Trophoblast cell (in vitro differentiated cells and primary cell): ENCODE measurements around the gene MAP3K2.
A peak's percentile ranks its signal among the peaks of the same experiment; 100 is the strongest.

ENCODE experiments used
- DNase-seq, 2 donors: peaks; one replicate each; pipeline ENCODE4 v3.0.0-alpha.2; 2016
- H2AFZ ChIP-seq: 2 replicates; pipeline ENCODE4 v1.6.1; 2013; ENCODE audit warnings: low read length, moderate library complexity, mild to moderate bottlenecking; ENCODE audit not compliant: insufficient read depth, poor library complexity
- H2AK5ac ChIP-seq: 2 replicates; pipeline ENCODE4 v1.6.1; 2013; ENCODE audit warnings: mild to moderate bottlenecking, low read length
- H2BK120ac ChIP-seq: 2 replicates; pipeline ENCODE4 v1.6.1; 2013; ENCODE audit warnings: low read length, mild to moderate bottlenecking, moderate library complexity; ENCODE audit not compliant: insufficient read depth, poor library complexity
- H2BK12ac ChIP-seq: 2 replicates; pipeline ENCODE4 v1.6.1; 2013; ENCODE audit warnings: mild to moderate bottlenecking, low read length, moderate library complexity
- H2BK5ac ChIP-seq: 2 replicates; pipeline ENCODE4 v1.6.1; 2013; ENCODE audit warnings: low read length, low read depth, moderate library complexity, mild to moderate bottlenecking; ENCODE audit not compliant: poor library complexity
- H3K14ac ChIP-seq: 2 replicates; pipeline ENCODE4 v1.6.1; 2013; ENCODE audit warnings: mild to moderate bottlenecking, low read length
- H3K18ac ChIP-seq: 2 replicates; pipeline ENCODE4 v1.6.1; 2013; ENCODE audit warnings: mild to moderate bottlenecking, low read length
- H3K23ac ChIP-seq: 2 replicates; pipeline ENCODE4 v1.6.1; 2013; ENCODE audit warnings: low read length
- H3K27ac ChIP-seq: 2 replicates; pipeline ENCODE4 v1.5.1; 2013; ENCODE audit warnings: low read depth, mild to moderate bottlenecking, inconsistent platforms, low read length, moderate library complexity
- H3K27me3 ChIP-seq: 2 replicates; pipeline ENCODE4 v1.6.1; 2013; ENCODE audit warnings: inconsistent platforms, mild to moderate bottlenecking, low read length, moderate library complexity; ENCODE audit not compliant: insufficient read depth
- H3K36me3 ChIP-seq, 2 experiments: 1 replicate in 1 of 2; 2 replicates in 1 of 2; pipeline ENCODE4 v1.6.1; 2013; ENCODE audit warnings: low read length in 2 of 2, mild to moderate bottlenecking in 2 of 2, moderate library complexity in 1 of 2; ENCODE audit not compliant: insufficient read depth in 2 of 2, control insufficient read depth in 1 of 2
- H3K4ac ChIP-seq: 2 replicates; pipeline ENCODE4 v1.6.1; 2013; ENCODE audit warnings: low read depth, mild to moderate bottlenecking, low read length, moderate library complexity
- H3K4me1 ChIP-seq, 2 experiments: 1 replicate in 1 of 2; 2 replicates in 1 of 2; pipeline ENCODE4 v1.6.1; 2013; ENCODE audit warnings: low read length in 2 of 2, mild to moderate bottlenecking in 2 of 2, moderate library complexity in 1 of 2; ENCODE audit not compliant: insufficient read depth in 2 of 2, control insufficient read depth in 1 of 2
- H3K4me2 ChIP-seq: 2 replicates; pipeline ENCODE4 v1.6.1; 2013; ENCODE audit warnings: inconsistent platforms, mild to moderate bottlenecking, low read length, moderate library complexity
- H3K4me3 ChIP-seq: 2 replicates; pipeline ENCODE4 v1.5.1; 2013; ENCODE audit warnings: mild to moderate bottlenecking, low read depth, low read length, inconsistent platforms
- H3K79me1 ChIP-seq: one replicate; pipeline ENCODE4 v1.6.1; 2013; ENCODE audit warnings: low read length
- H3K79me2 ChIP-seq: 2 replicates; pipeline ENCODE4 v1.6.1; 2013; ENCODE audit warnings: low read length, mild to moderate bottlenecking; ENCODE audit not compliant: control insufficient read depth, insufficient read depth, poor library complexity
- H3K9ac ChIP-seq: 2 replicates; pipeline ENCODE4 v1.6.1; 2013; ENCODE audit warnings: mild to moderate bottlenecking, low read length
- H3K9me3 ChIP-seq: 2 replicates; pipeline ENCODE4 v1.6.1; 2013; ENCODE audit warnings: low read depth, mild to moderate bottlenecking, control low read depth, inconsistent platforms, low read length; ENCODE audit not compliant: insufficient read depth
- H4K12ac ChIP-seq: 2 replicates; pipeline ENCODE4 v1.6.1; 2013; ENCODE audit warnings: low read depth, mild to moderate bottlenecking, low read length, moderate library complexity
- H4K8ac ChIP-seq: 2 replicates; pipeline ENCODE4 v1.6.1; 2013; ENCODE audit warnings: low read depth, mild to moderate bottlenecking, low read length, moderate library complexity
- H4K91ac ChIP-seq: one replicate; pipeline ENCODE4 v1.6.1; 2013; ENCODE audit warnings: low read depth, mild to moderate bottlenecking, low read length, moderate library complexity
- WGBS: extraction: QIAGEN DNeasy Blood & Tissue Kit; methylation state at CpG from one replicate; pipeline ENCODE4 v1.1.7; 2013; ENCODE audit warnings: missing lambda C conversion rate; ENCODE audit not compliant: insufficient read length, insufficient coverage; ENCODE audit errors: extremely low coverage; 5-methylcytosine and 5-hydroxymethylcytosine counted together

MAP3K2 gene

GRCh38 chr2:127302168-127302567, 85.6 kb downstream of the MAP3K2 start:
- Histone ChIP-seq H2AFZ (no peak overlapping the region), H4K12ac (no peak overlapping the region), H3K4me2 (no peak overlapping the region), H3K4me3 (no peak overlapping the region), H2BK12ac (no peak overlapping the region), H3K9ac (no peak overlapping the region), H3K79me2 (no peaks in the 10 kb centered on the region), H3K18ac (no peak overlapping the region), H4K91ac (no peak overlapping the region), H3K9me3 (no peaks in the 10 kb centered on the region), H4K8ac (no peak overlapping the region), H2BK5ac (no peak overlapping the region), H3K36me3 (no peaks in the 10 kb centered on the region), H3K79me1 (no peaks in the 10 kb centered on the region), H2AK5ac (no peak overlapping the region), H3K4me1 (no peaks in the 10 kb centered on the region), H3K14ac (no peak overlapping the region), H3K27ac (no peak overlapping the region), H3K4ac (no peak overlapping the region), H3K23ac (no peak overlapping the region), H2BK120ac (no peak overlapping the region), H3K27me3 (no peaks in the 10 kb centered on the region)
- no peak for DNase-seq
- WGBS, result no CpG with 5 or more reads among the region's 1 CpG

DNA sequence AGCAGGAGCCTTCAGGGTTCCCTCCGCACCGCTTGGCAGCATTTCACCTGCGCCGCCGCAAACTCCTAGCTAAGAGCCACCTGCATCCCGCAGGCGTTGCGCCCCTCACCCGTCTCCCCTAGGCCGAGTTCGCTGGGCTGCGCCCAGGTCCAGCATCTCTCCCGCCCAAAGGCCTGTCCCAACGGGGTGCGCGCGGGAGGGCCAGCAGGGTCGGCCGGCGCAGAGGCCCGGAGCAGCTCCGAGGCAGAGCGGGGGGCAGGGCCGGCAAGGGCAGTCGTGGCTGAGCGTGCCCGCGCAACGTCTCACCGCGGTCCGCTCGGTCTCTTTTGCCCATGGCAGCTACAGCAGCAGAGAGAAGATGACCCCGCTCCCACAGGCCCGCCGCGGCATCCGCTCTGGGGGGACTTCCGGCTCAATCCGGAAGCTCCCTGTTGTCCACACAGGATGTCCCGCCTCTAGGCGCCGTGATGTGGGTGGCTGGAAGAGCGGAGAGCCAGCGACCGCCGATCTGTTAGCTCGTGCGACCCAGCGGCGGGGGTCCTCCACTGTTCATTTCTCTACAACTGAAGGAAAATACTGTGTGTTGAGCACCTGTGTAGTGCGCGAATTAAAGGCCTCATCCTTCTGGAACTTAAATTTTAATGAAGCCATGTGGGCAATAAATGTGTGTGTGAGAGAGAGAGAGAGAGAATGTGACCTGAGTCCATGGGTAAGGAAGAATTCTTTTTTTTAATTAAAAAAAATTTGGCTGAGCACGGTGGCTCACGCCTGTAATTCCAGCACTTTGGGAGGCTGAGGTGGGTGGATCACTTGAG, 93.8 kb downstream of the MAP3K2 start, which contains the start of gene ERCC3:
ERCC3 (minus strand) TSS at position 397 of the 815 bp plus-strand sequence; CDS start at position 334, 63 bp downstream.
- peak within 1 kb of the TSS; percentile 84 for H2AFZ ChIP-seq
- peaks cover 4% of the 10 kb centered on the region in 2 experiments for H3K4me1 ChIP-seq
- peak within 1 kb of the TSS; percentile 84 for H3K4ac ChIP-seq
- H3K27ac ChIP-seq, result peak within 1 kb of the TSS; percentile 73
- no peaks in the 10 kb centered on the region for H3K9me3 ChIP-seq
- no peak within 1 kb of the TSS for H2AK5ac ChIP-seq
- H3K18ac ChIP-seq, result peak within 1 kb of the TSS; percentile 91
- DNase-seq, result peak; percentile 73 to 81
- H3K14ac ChIP-seq, result peak within 1 kb of the TSS; percentile 94
- peak within 1 kb of the TSS; percentile 98 for H4K12ac ChIP-seq
- no peak within 1 kb of the TSS for H2BK12ac ChIP-seq
- no CpG with 5 or more reads among the region's 55 CpGs for WGBS
- peak within 1 kb of the TSS; percentile 87 for H2BK120ac ChIP-seq
- peak within 1 kb of the TSS; percentile 96 for H3K9ac ChIP-seq
- peak within 1 kb of the TSS; percentile 99 for H3K4me3 ChIP-seq
- H4K91ac ChIP-seq, result peak within 1 kb of the TSS; percentile 93
- no peaks in the 10 kb centered on the region for H3K27me3 ChIP-seq
- peaks cover 5% of the 10 kb centered on the region for H3K79me2 ChIP-seq
- H3K4me2 ChIP-seq, result peak within 1 kb of the TSS; percentile 74
- H3K23ac ChIP-seq, result no peak within 1 kb of the TSS
- H3K36me3 ChIP-seq, result peaks cover 24 to 33% of the 10 kb centered on the region in 2 experiments
- peak within 1 kb of the TSS; percentile 99 for H4K8ac ChIP-seq
- peaks cover 5% of the 10 kb centered on the region for H3K79me1 ChIP-seq
- H2BK5ac ChIP-seq, result peak within 1 kb of the TSS; percentile 54

GRCh38 chr2:127293386-127293747, 94.4 kb downstream of the MAP3K2 start:
- H2AK5ac ChIP-seq, result no peak overlapping the region
- H3K4me3 ChIP-seq, result peak overlapping the region; percentile 99
- peaks cover 26 to 38% of the 10 kb centered on the region in 2 experiments for H3K36me3 ChIP-seq
- H3K4ac ChIP-seq, result peak overlapping the region; percentile 84
- H4K8ac ChIP-seq, result peak overlapping the region; percentile 99
- no peaks in the 10 kb centered on the region for H3K9me3 ChIP-seq
- H3K27ac ChIP-seq, result no peak overlapping the region
- peaks cover 5% of the 10 kb centered on the region for H3K79me1 ChIP-seq
- H4K91ac ChIP-seq, result peak overlapping the region; percentile 93
- peak overlapping the region; percentile 91 for H3K18ac ChIP-seq
- H3K27me3 ChIP-seq, result no peaks in the 10 kb centered on the region
- no peak overlapping the region for H2BK120ac ChIP-seq
- H3K23ac ChIP-seq, result no peak overlapping the region
- peak overlapping the region; percentile 94 for H3K14ac ChIP-seq
- H2BK12ac ChIP-seq, result no peak overlapping the region
- peak in 1 of 2 donors; percentile 6 for DNase-seq
- H3K4me2 ChIP-seq, result peak overlapping the region; percentile 74
- peak overlapping the region; percentile 96 for H3K9ac ChIP-seq
- H2AFZ ChIP-seq, result peak overlapping the region; percentile 84
- no CpG with 5 or more reads among the region's 13 CpGs for WGBS
- H3K79me2 ChIP-seq, result peaks cover 5% of the 10 kb centered on the region
- H4K12ac ChIP-seq, result peak overlapping the region; percentile 98
- peaks cover 4% of the 10 kb centered on the region in 2 experiments for H3K4me1 ChIP-seq
- no peak overlapping the region for H2BK5ac ChIP-seq

DNA sequence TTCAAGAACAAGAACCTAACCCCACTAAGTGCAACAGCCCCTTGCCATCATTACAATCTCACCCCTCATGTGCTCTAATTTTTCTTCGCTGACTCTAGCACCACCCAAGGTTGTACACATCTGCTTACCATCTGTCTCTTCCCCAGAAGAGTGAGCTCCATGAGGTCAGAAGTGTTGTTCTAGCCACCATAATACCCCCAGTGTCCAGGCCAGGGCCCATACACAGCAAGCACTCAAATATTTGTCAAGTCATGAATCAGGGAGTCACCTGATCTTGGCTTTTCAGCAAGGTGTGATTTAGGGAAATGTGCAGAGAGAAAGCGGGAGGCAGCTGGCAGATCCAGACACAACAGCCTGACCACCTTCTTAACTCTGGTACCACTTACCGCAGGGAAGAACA, 99.5 kb downstream of the MAP3K2 start:
- no peak overlapping the region for H4K12ac ChIP-seq
- no peak overlapping the region for H3K4me2 ChIP-seq
- no peak overlapping the region for H3K14ac ChIP-seq
- no peaks in the 10 kb centered on the region for H3K79me2 ChIP-seq
- no peak overlapping the region for H2BK5ac ChIP-seq
- no peaks in the 10 kb centered on the region for H3K79me1 ChIP-seq
- H3K9me3 ChIP-seq, result peaks cover 3% of the 10 kb centered on the region
- no peak overlapping the region for H2BK12ac ChIP-seq
- no peak overlapping the region for H3K4me3 ChIP-seq
- no peak overlapping the region for H2AK5ac ChIP-seq
- no peaks in the 10 kb centered on the region for H3K27me3 ChIP-seq
- no peak overlapping the region for H3K18ac ChIP-seq
- no peak overlapping the region for H4K91ac ChIP-seq
- peaks cover 54 to 75% of the 10 kb centered on the region in 2 experiments for H3K36me3 ChIP-seq
- H2BK120ac ChIP-seq, result no peak overlapping the region
- H3K4me1 ChIP-seq, result peaks cover 2 to 3% of the 10 kb centered on the region in 2 experiments
- WGBS, result no CpG with 5 or more reads among the region's 3 CpGs
- no peak overlapping the region for H2AFZ ChIP-seq
- no peak for DNase-seq
- H3K27ac ChIP-seq, result no peak overlapping the region
- no peak overlapping the region for H3K23ac ChIP-seq
- no peak overlapping the region for H3K9ac ChIP-seq
- H4K8ac ChIP-seq, result no peak overlapping the region
- no peak overlapping the region for H3K4ac ChIP-seq
